ENCODE data around the gene SNCB. TPM values are rescaled to one million over a fixed set of nuclear protein-coding genes. Genes with fewer than 3 reads are reported as not detected.

The SNCB gene
- total and polyA plus RNA-seq, 3 donors from 2014 or later: 0.31 to 0.74 (median 0.62) TPM

- Histone ChIP-seq H3K9me3 (no peaks in the 10 kb centered on the region), H3K36me3 (ENCODE audit: low read depth, missing control alignments) (no peaks in the 10 kb centered on the region), H3K27ac (peak overlapping the region in 1 of 2 donors; percentile 63), H3K4me3 (peak overlapping the region; percentile 70 to 77), H3K4me1 (peaks cover 45% of the 10 kb centered on the region), H3K27me3 (no peaks in the 10 kb centered on the region)
- no peak for DNase-seq
- 65 to 76% methylated on average over 12 to 14 of the region's 15 CpGs for WGBS, 2 donors
- intact Hi-C loops (cut with DNase I; ENCODE audit: low total_unique reads): no loop called here
- no peak for TF ChIP-seq POLR2A (IDR thresholded peaks at IDR 0.05)
- no peak for TF ChIP-seq CTCF (IDR thresholded peaks at IDR 0.05)
Measured at GRCh38 chr5:176648474-176649194, 18.3 kb upstream of the SNCB start.

GRCh38 chr5:176647843-176648473, 17.6 kb upstream of the SNCB start:
- H3K27me3 ChIP-seq: no peaks in the 10 kb centered on the region
- H3K36me3 ChIP-seq (ENCODE audit: low read depth, missing control alignments): no peaks in the 10 kb centered on the region
- intact Hi-C loops (cut with DNase I; ENCODE audit: low total_unique reads): no loop called here
- peak; percentile 74 for DNase-seq
- peak overlapping the region; percentile 47 to 63 for H3K27ac ChIP-seq
- no peaks in the 10 kb centered on the region for H3K9me3 ChIP-seq
- H3K4me3 ChIP-seq: peak overlapping the region; percentile 70 to 77
- TF ChIP-seq POLR2A (IDR thresholded peaks at IDR 0.05) (no peak), CTCF (IDR thresholded peaks at IDR 0.05) (no peak)
- 4 to 15% methylated on average over 8 to 20 of the region's 20 CpGs for WGBS, 2 donors
- peaks cover 52% of the 10 kb centered on the region for H3K4me1 ChIP-seq

GRCh38 chr5:176647030-176647842, 16.9 kb upstream of the SNCB start, which contains the start of gene TSPAN17:
TSPAN17 (plus strand) TSS chr5:176647484; CDS start chr5:176647616, 132 bp downstream.
- intact Hi-C loops (cut with DNase I; ENCODE audit: low total_unique reads): no loop called here
- DNase-seq: peak; percentile 100
- WGBS, 2 donors: 0% methylated on average over 18 to 26 of the region's 63 CpGs
- Histone ChIP-seq H3K36me3 (ENCODE audit: low read depth, missing control alignments) (no peaks in the 10 kb centered on the region), H3K27me3 (no peaks in the 10 kb centered on the region), H3K4me3 (peak within 1 kb of the TSS; percentile 70 to 77), H3K4me1 (peaks cover 51% of the 10 kb centered on the region), H3K9me3 (no peaks in the 10 kb centered on the region), H3K27ac (peak within 1 kb of the TSS; percentile 48 to 63)
- TF ChIP-seq POLR2A (IDR thresholded peaks at IDR 0.05): peak; percentile 12
- TF ChIP-seq CTCF (IDR thresholded peaks at IDR 0.05): no peak

GRCh38 chr5:176646707-176647029, 16.3 kb upstream of the SNCB start:
- Histone ChIP-seq H3K27ac (peak overlapping the region; percentile 48 to 63), H3K4me1 (peaks cover 46% of the 10 kb centered on the region), H3K36me3 (ENCODE audit: low read depth, missing control alignments) (no peaks in the 10 kb centered on the region), H3K9me3 (no peaks in the 10 kb centered on the region), H3K27me3 (no peaks in the 10 kb centered on the region), H3K4me3 (peak overlapping the region; percentile 70 to 77)
- intact Hi-C loops (cut with DNase I; ENCODE audit: low total_unique reads): no loop called here
- 23 to 57% methylated on average over 1 to 11 of the region's 11 CpGs for WGBS, 2 donors
- no peak for DNase-seq
- TF ChIP-seq POLR2A (IDR thresholded peaks at IDR 0.05) (no peak), CTCF (IDR thresholded peaks at IDR 0.05) (no peak)
